ENCODE measurements around the gene PLCB1.

DNA sequence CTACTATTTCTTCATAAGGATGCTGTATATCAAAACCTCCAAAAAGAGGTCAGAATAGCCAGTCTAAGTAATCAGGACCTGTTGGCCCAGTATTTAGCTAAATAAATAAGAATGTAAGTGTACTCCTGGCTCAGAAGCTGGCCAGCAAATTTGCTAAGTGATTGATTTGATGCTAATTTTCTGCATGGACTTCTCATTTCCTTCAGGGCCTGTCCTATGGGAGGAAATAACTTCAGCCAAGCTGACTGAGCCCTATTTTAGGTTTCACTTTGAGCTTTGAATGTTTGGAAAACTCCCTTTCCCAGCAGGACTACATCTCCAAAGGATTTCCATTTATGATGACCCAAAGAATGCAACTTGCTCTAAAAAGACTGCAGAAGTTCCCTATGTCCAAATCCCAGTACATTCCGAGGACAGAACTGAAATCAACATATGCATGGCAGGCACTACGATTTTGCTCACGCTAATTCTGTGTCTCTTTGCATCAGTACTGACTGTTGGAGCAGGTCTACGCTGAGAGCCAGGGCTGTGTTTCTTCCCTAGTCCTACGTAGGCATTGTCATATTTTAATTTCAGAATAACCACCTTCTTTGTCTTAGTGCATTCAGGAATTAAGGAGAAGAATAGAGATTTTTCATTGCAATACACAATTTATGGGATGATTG, 495.4 kb downstream of the PLCB1 start:
- TF ChIP-seq, protein P1, sequence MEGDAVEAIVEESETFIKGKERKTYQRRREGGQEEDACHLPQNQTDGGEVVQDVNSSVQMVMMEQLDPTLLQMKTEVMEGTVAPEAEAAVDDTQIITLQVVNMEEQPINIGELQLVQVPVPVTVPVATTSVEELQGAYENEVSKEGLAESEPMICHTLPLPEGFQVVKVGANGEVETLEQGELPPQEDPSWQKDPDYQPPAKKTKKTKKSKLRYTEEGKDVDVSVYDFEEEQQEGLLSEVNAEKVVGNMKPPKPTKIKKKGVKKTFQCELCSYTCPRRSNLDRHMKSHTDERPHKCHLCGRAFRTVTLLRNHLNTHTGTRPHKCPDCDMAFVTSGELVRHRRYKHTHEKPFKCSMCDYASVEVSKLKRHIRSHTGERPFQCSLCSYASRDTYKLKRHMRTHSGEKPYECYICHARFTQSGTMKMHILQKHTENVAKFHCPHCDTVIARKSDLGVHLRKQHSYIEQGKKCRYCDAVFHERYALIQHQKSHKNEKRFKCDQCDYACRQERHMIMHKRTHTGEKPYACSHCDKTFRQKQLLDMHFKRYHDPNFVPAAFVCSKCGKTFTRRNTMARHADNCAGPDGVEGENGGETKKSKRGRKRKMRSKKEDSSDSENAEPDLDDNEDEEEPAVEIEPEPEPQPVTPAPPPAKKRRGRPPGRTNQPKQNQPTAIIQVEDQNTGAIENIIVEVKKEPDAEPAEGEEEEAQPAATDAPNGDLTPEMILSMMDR (IDR thresholded peaks at IDR 0.05), result no peak
- TF ChIP-seq, protein P2, sequence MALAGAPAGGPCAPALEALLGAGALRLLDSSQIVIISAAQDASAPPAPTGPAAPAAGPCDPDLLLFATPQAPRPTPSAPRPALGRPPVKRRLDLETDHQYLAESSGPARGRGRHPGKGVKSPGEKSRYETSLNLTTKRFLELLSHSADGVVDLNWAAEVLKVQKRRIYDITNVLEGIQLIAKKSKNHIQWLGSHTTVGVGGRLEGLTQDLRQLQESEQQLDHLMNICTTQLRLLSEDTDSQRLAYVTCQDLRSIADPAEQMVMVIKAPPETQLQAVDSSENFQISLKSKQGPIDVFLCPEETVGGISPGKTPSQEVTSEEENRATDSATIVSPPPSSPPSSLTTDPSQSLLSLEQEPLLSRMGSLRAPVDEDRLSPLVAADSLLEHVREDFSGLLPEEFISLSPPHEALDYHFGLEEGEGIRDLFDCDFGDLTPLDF (CRISPR knock-in tag; IDR thresholded peaks at IDR 0.05), result no peak
- TF ChIP-seq NFE2L1 (CRISPR knock-in tag; IDR thresholded peaks at IDR 0.05) (no peak), SP1 (CRISPR knock-in tag; conservative IDR thresholded peaks at IDR 0.05) (no peak), TEAD4 (CRISPR knock-in tag; IDR thresholded peaks at IDR 0.05) (no peak), TCF7 (CRISPR knock-in tag; IDR thresholded peaks at IDR 0.05; ENCODE audit: low read depth) (no peak), E2F5 (CRISPR knock-in tag; IDR thresholded peaks at IDR 0.05) (no peak), MXD4 (CRISPR knock-in tag; IDR thresholded peaks at IDR 0.05; ENCODE audit: borderline replicate concordance) (no peak), NR1H2 (CRISPR knock-in tag; IDR thresholded peaks at IDR 0.05) (no peak), IRF1 (CRISPR knock-in tag; IDR thresholded peaks at IDR 0.05) (no peak), GTF2I (CRISPR knock-in tag; conservative IDR thresholded peaks at IDR 0.05) (no peak)
- TF ChIP-seq, protein P3, sequence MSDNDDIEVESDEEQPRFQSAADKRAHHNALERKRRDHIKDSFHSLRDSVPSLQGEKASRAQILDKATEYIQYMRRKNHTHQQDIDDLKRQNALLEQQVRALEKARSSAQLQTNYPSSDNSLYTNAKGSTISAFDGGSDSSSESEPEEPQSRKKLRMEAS (CRISPR knock-in tag; IDR thresholded peaks at IDR 0.05), result no peak
- TF ChIP-seq, protein P4, sequence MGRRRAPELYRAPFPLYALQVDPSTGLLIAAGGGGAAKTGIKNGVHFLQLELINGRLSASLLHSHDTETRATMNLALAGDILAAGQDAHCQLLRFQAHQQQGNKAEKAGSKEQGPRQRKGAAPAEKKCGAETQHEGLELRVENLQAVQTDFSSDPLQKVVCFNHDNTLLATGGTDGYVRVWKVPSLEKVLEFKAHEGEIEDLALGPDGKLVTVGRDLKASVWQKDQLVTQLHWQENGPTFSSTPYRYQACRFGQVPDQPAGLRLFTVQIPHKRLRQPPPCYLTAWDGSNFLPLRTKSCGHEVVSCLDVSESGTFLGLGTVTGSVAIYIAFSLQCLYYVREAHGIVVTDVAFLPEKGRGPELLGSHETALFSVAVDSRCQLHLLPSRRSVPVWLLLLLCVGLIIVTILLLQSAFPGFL (CRISPR knock-in tag; IDR thresholded peaks at IDR 0.05; ENCODE audit: borderline replicate concordance), result no peak

Data from WTC11 (cell line).